ENCODE results near the gene HPF1.

GRCh38 chr4:169724260-169724659 is 33.5 kb downstream of the HPF1 start:
- TF ChIP-seq CTCF (IDR thresholded peaks at IDR 0.05) (no peak), POLR2AphosphoS5 (IDR thresholded peaks at IDR 0.05) (no peak)

All from breast epithelium (tissue), 3 donors.